GM21786 (cell line): ENCODE results near the gene METRNL.
A peak's percentile ranks its signal among the peaks of the same experiment; 100 is the strongest.
"Not testable (repeated sequence)": the region's sequence is repeated elsewhere in the genome, so short reads cannot be mapped to it uniquely, and the experiment has no call there.

Source experiments
- ATAC-seq: cut with Tn5 transposase; IDR thresholded peaks from one replicate; pipeline ENCODE4 v1.9.1; 2021; ENCODE audit not compliant: unreplicated experiment

The METRNL gene

DNA sequence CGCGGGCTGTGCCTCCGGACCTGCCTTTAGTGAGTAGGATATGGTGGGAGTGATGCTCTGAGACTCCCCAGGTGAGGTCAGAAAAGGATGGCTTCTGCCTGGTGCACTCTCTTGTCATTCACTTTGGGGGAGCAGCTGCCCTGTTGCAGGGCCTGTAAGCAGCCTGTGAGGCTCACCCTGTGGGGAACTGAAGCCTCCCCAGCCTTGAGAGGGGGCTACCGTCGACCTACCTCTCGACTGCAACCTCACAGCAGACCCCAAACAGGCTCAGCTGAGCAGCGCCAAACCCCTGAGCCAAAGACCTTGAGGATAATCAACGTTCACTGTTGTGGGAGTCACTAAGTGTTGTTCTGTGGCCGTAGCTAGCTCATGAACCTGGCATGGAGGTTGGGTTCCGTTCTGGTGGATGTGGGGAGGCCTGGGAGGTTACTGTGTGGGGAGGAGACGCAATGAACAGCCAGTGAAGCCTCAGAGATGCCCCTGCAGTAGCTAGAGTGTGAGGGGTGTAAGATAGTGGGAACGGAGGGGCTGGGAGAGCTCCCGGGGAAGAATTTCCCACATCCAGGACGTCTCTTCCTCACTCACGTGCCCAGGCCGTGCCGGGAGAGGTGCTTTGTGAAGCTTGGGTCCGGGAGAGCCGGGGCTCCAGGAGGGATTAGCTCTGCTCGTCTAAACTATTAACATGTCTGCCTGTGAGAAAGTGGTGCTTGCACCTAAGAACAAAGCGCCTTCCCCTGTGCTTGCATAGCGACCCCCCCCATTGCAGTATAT lies 38.8 kb downstream of the METRNL start:
- no peak for ATAC-seq

GRCh38 chr17:83119987-83120864 lies 40.8 kb downstream of the METRNL start:
- ATAC-seq = peak; percentile 72

- ATAC-seq = not testable (repeated sequence)
These were observed 42.1 kb downstream of the METRNL start for GRCh38 chr17:83121473-83121872.

DNA sequence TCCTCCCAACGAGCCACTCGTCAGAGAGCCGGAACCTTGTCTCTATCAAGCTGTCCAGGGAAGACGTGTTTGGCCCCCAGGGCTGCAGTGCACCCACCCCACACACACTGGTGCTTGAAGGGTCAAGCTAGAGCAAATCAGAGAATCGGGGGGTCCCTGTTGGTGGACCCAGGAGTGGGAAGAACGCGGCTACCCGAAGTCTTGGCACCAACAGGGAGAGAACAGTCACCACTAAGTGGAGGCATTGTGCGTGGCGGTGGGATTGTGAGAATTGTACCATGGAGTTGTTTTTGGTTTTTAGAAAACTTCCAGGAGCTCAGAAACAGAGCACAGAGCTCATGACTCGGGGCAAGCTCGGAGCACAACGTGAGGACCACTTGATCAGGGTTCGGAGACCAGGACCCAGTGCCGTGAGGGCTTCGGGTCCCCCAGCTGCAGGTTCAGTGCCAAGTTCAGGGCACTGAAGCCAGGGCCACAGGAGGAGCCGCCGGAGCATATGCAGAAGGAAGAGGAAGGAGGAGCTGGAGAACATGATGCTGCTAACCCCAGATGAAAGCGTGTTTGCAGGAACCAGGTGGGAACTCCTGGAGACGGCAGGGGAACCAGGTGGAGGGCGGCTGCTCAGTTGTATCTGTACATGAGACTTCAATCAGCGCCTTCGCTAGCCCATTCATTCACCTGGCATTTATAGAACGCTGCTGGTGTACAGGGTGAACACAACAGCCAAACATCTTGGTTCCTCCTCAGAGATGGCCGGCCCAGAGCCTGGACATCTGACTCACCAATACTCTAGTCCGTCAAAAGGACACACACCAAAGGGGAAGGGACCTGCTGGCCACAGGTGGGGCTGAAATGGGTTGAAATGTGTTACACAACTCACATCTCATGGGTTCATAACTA lies 42.8 kb downstream of the METRNL start:
- no peak for ATAC-seq

- no peak for ATAC-seq
These were observed 43.4 kb downstream of the METRNL start for GRCh38 chr17:83122834-83123233.

DNA sequence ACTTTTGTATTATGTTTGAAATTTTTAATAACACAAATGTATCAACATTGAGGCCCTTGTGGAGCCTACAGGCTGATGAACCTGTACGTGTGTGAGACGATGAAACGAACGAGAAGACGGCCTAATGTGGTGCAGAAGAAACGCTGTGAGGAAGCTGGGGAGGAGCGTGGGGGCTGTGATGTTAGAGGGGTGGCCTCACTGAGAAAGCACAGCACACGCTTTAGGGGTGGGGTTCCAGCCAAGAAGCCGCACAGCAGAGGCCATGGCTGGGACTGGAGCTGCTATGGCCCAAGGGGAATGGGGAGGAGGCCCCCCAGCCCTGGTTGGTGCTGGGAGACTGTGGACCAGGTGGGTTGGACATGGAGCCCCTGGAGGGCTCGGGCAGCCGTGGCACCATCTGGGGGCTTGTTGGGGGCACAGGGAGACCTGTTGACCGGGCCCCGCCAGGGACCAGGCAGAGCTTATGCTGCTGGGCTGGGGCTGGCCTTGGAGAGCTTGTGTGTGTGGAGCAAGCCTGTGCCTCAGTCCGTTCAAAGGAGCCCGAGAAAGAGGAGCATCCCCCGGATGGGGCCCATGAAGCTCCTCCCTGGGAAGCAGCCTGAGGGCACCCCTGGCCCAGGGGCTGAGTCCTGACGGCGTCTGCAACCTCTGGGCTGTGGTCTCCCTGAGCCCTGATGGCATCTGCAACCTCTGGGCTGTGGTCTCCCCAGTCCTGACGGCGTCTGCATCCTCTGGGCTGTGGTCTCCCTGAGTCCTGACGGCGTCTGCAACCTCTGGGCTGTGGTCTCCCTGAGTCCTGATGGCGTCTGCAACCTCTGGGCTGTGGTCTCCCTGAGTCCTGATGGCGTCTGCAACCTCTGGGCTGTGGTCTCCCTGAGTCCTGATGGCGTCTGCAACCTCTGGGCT lies 44.7 kb downstream of the METRNL start:
- ATAC-seq = no peak

DNA sequence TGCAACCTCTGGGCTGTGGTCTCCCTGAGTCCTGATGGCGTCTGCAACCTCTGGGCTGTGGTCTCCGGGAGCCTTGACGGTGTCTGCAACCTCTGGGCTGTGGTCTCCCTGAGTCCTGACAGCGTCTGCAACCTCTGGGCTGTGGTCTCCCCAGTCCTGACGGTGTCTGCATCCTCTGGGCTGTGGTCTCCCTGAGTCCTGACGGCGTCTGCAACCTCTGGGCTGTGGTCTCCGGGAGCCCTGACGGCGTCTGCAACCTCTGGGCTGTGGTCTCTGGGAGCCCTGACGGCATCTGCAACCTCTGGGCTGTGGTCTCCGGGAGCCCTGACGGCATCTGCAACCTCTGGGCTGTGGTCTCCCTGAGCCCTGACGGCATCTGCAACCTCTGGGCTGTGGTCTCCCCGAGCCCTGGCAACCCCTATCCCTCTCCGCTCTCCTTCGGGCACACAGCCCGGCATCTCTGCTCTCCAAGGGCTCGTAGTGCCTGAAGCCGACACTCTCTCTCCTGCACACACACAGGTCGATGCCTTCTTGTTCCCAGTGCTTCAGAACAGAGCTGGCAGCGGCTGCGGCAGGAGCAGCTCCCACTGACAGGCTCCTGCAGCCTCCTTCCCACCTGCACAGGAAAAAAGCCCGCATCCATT lies 45.6 kb downstream of the METRNL start:
- ATAC-seq = no peak

DNA sequence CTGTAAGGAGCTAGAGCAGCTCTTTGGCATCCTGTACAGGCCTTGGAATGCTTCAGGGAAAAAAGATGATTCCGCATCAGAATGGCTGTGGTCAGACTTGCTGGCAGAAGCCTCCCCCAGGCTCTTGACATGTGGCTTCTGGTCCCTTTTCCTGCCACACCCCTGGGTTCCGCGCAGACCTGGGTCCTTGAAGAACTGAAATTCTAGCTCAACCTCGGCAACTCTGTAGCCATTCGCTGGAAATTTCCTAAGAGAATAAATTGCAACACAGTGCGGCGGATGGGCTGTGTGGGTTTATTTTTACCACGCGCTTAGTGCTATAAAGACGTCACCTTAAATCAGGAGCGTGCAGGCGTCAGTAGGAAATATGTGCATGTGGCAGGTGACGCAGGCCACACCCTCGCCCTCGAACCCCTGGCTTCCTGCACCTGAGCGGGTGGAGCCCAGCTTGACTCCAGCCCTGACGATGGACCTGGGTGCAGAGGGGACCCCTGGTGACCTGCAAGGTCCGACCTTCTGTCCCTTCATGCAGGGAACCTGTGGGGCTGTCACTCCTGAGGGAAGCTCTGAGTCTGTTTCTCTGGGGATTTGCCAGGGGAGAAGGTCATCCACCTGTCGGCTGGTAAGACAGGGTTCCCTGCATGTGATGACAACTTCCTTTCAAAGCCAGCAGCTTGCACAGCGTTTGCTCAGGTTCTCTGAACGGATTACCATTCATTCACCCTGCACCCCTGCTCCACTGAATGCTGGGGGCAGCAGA lies 46.3 kb downstream of the METRNL start:
- ATAC-seq = no peak

DNA sequence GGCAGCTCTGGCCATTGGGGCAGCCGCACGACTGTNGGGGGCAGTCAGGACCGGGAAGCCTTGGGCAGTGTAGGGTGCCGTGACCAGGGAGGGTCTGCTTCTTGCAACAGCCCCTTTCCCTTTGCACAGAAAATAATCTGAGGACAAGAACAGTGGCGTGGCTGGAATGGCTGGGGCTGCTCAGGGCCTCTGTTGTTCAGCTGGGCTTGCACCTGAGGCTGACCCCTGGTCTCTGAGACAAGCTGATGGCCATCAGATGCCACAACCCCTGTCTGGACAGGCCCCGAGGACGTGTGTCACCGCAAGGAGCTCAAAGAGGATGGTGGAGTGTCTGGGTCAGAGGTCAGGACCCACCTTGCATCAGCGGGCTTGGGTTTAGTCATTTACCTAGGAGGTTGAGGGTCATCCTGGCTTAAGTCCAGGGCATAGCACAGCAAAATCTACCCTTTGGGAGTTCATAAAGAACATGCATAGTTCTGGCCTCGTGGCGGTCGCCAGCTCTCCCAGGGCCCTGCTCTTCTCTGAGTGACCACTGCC lies 46.9 kb downstream of the METRNL start:
- ATAC-seq = no peak

GRCh38 chr17:83127431-83128160 lies 48.2 kb downstream of the METRNL start:
- no peak for ATAC-seq

DNA sequence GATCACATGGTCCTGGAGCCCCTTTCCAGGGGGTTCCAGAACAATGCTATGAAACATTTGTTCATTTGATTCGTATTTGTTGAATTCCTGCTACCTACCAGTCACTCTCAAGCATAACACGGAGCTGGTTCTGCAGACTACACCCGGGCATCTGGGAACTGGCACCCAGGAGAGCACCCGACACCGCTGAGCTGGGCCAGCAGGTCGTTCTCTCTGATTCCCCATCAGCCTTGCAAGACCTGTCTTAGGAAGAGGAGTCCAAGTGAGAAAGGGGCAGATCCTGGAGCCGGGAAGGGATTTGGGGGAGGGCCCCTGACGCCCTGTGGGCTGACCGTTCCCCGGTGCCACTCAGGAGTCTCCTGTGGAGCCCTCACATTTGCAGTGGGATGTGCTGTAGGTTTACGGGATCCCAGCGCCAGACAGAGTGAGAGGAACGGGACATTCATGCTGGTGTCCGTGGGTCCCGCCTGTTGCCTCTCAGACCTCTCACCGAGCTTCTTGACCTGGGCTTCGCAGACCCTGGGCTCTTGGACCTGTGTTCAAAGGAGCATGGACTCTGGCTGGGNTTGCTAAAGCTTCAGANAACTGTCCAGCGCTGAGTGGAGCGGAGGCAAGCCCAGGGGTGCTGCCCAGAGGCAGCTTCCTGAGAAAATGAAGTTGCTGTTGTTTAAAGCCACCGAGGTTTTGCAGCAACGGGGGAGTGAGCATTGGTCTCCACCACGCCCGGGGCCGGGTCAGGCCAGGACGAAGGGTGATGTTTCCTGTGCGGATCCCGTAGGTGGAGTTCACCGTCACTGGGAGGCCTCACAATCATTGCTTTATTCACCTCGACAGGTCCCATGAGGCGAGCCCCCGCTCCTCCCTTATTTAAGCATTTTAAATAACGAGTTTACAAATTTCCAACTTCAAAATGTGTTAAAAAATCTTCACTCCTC lies 49.2 kb downstream of the METRNL start:
- ATAC-seq = no peak

- ATAC-seq = no peak
These were observed 50.3 kb downstream of the METRNL start for GRCh38 chr17:83129676-83130075.

DNA sequence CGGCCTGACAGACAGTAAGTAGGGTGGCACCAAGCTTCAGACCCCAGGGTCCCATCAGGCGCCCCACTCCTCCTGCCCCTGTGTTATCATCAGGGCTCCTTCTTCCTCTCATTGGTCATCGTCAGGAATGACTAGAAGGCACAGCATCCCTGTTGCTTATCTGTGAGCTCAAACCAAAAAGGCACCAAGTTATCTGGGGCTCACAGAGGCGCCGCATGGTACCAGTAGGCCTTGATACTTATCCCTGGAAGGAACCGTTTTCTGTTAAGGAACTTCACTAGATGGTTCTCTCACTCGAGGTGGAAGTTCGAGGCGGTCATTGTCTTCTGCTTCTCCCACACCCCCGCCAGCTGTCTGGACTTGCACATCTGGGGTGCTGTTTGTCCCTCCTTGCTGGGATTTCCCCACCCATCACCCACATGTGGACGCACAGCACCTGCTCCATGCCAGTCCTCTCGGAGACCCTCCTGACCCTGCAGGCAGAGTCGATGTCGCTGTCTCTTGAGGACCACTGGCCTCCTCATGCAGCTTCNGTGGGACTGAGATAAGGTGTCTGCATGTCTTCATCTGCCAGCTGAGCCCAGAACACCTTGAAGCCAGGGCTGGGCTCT lies 52.1 kb downstream of the METRNL start:
- ATAC-seq = no peak

DNA sequence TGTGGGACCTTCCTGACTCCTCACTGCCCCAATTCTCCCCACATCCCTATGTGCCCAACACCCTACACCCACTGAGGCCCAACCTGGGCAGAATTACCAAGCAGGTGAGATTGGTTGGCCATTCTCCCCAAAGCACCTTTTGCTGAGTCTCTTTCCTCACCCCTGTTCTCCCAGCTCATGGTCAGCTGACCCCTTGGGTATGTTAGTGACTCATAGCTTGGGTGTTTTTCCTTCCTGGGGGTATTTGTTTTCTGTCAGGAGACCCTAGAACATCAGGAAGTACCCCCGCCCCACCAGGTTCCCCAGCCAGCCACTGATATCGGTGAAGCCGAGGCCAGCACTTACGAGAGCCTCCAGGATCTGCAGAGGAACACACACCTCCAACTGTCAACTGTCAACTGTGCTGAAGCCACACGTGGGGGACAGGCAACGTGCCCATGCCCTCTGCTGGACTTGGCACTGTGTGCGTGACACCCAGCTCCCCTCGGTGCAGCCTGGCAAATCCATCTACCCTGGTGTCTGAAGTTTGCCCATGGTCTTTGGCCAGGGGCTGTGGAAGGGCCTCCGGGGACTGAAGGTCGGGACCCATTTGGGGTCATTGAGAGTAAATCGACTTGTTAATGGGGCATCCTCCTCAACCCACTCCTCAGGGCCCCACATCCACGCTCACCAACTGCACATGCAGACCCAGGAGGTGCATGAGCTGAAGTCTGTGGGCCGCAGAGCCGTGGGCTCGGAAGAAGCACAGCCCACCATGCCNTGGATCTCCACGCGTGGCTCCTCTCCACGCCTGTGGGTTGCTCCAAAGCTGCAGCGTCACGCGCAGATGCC lies 53.1 kb downstream of the METRNL start:
- ATAC-seq = no peak

GRCh38 chr17:83133302-83134121 lies 54.1 kb downstream of the METRNL start:
- no peak for ATAC-seq
